SH-SY5Y (cell line): ENCODE data around the gene DLG5.

Source experiments
- GATA2 ChIP-seq: IDR thresholded peaks from 2 replicates; pipeline ENCODE4 v1.6.1; 2011; ENCODE audit warnings: mild to moderate bottlenecking, low read depth, low read length
- GATA3 ChIP-seq: IDR thresholded peaks from 2 replicates; pipeline ENCODE4 v1.6.1; 2011; ENCODE audit warnings: low read depth, mild to moderate bottlenecking, low read length, moderate library complexity

DNA sequence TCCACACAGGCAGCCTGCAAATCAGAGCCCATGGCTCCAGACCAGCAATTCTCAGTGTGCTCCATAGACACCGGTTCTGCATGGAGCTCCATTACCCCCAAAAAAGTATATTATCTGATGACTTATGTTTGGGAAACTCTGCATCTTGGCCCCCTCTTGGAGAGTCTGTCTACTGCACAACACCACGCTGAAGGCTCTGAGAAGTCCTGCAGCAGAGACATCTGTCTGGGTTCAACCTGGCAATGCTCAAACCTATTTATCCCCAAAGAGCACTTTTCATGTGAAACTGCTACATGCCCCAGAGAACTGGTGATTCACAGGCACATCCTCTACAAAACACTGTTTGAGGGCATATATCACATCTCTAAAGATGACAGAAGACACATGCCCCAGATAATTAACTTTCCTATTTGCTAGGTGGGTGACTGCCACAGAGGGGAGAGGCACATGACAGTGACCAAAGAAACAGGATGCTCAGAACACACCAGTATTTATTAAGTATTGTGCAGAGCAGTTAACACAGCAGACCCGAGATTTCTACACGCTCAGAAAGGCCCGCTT, 83.8 kb downstream of the DLG5 start:
- TF ChIP-seq GATA3 (no peak), GATA2 (no peak)
